HG02885 (cell line): Measurements from ENCODE around the gene VASN.
"Not testable (repeated sequence)": the region's sequence is repeated elsewhere in the genome, so short reads cannot be mapped to it uniquely, and the experiment has no call there.

Source experiments
- ATAC-seq: cut with Tn5 transposase; IDR thresholded peaks from one replicate; pipeline ENCODE4 v1.9.1; 2021; ENCODE audit warnings: mild to moderate bottlenecking; ENCODE audit not compliant: unreplicated experiment, poor library complexity

VASN gene

GRCh38 chr16:4336701-4337539 is 34.7 kb upstream of the VASN start:
- no peak for ATAC-seq

- no peak for ATAC-seq
Observed at GRCh38 chr16:4337540-4338088, 34.0 kb upstream of the VASN start.

- ATAC-seq, result no peak
Observed at GRCh38 chr16:4338125-4338582, 33.5 kb upstream of the VASN start.

GRCh38 chr16:4338712-4339299 is 32.8 kb upstream of the VASN start:
- ATAC-seq, result no peak

- no peak for ATAC-seq
Observed at GRCh38 chr16:4339455-4339854, 32.2 kb upstream of the VASN start.

- ATAC-seq, result no peak
Observed at GRCh38 chr16:4339909-4340308, 31.7 kb upstream of the VASN start.

- no peak for ATAC-seq
Observed at GRCh38 chr16:4340443-4340842, 31.2 kb upstream of the VASN start.

- no peak for ATAC-seq
Observed at GRCh38 chr16:4341250-4341649, 30.4 kb upstream of the VASN start.

- no peak for ATAC-seq
Observed at GRCh38 chr16:4342866-4343744, 28.5 kb upstream of the VASN start.

- not testable (repeated sequence) for ATAC-seq
Observed at GRCh38 chr16:4344300-4344982, 27.2 kb upstream of the VASN start.

GRCh38 chr16:4344983-4345835 is 26.4 kb upstream of the VASN start:
- ATAC-seq, result no peak

GRCh38 chr16:4345836-4346781 is 25.5 kb upstream of the VASN start:
- ATAC-seq, result no peak

- ATAC-seq, result no peak
Observed at GRCh38 chr16:4347010-4347409, 24.6 kb upstream of the VASN start.

GRCh38 chr16:4347765-4348509 is 23.7 kb upstream of the VASN start:
- no peak for ATAC-seq

- ATAC-seq, result no peak
Observed at GRCh38 chr16:4349332-4349731, 22.3 kb upstream of the VASN start.

GRCh38 chr16:4350365-4350786 is 21.3 kb upstream of the VASN start:
- ATAC-seq, result no peak
